Epidermal melanocyte (primary cell): ENCODE results near the gene POLR2L.

Experiments used
- DNase-seq: peaks from one replicate; pipeline ENCODE4 v3.0.0; 2011; ENCODE audit warnings: low spot score; ENCODE audit not compliant: insufficient read length

Gene POLR2L

GRCh38 chr11:796565-797295 is 45.6 kb downstream of the POLR2L start:
- DNase-seq = no peak

- peak; percentile 89 for DNase-seq
Observed at GRCh38 chr11:795634-796564, 46.4 kb downstream of the POLR2L start.

- DNase-seq = no peak
Observed at GRCh38 chr11:794766-795633, 47.3 kb downstream of the POLR2L start.

- no peak for DNase-seq
Observed at GRCh38 chr11:794013-794765, 48.1 kb downstream of the POLR2L start.

GRCh38 chr11:793556-793955 is 48.8 kb downstream of the POLR2L start:
- DNase-seq = no peak

- DNase-seq = no peak
Observed at GRCh38 chr11:792873-793272, 49.5 kb downstream of the POLR2L start.

GRCh38 chr11:792535-792821 is 49.9 kb downstream of the POLR2L start:
- DNase-seq = no peak

GRCh38 chr11:791658-792534 is 50.4 kb downstream of the POLR2L start:
- no peak for DNase-seq

GRCh38 chr11:790721-791564 is 51.4 kb downstream of the POLR2L start:
- no peak for DNase-seq

- DNase-seq = peak; percentile 64
Observed at GRCh38 chr11:789943-790342, 52.4 kb downstream of the POLR2L start, which contains the start of gene CEND1. TSS of gene CEND1 (minus strand) at chr11:790090. CDS start at chr11:788576, 1,514 bp downstream.
